Neural progenitor cell (in vitro differentiated cells): ENCODE results near the gene ZYX. TPM values are rescaled to one million over a fixed set of nuclear protein-coding genes. Genes with fewer than 3 reads are reported as not detected.

Experiments used
- DNase-seq: peaks from one replicate; pipeline ENCODE4 v3.0.0-alpha.2; 2016; ENCODE audit warnings: low spot score
- H2AFZ ChIP-seq: fragments of 200-600 bp; sonication (generic); replicated peaks from 2 replicates; pipeline ENCODE4 v1.6.1; 2016; ENCODE audit warnings: antibody characterized with exemption
- H3F3A ChIP-seq: fragments of 200-600 bp; sonication (generic); 2 replicates; pipeline ENCODE4 v1.6.1; 2016; ENCODE audit warnings: antibody characterized with exemption, low read depth
- H3K27ac ChIP-seq: fragments of 200-600 bp; sonication (generic); 2 replicates; pipeline ENCODE4 v1.5.1; 2016; ENCODE audit warnings: mild to moderate bottlenecking
- H3K27me3 ChIP-seq: fragments of 200-600 bp; sonication (generic); 2 replicates; pipeline ENCODE4 v1.6.1; 2016; ENCODE audit warnings: mild to moderate bottlenecking, moderate library complexity
- H3K36me3 ChIP-seq: fragments of 200-600 bp; sonication (generic); 2 replicates; pipeline ENCODE4 v1.5.1; 2016
- H3K4me1 ChIP-seq: fragments of 200-600 bp; sonication (generic); 2 replicates; pipeline ENCODE4 v1.6.1; 2016; ENCODE audit warnings: mixed run types
- H3K4me2 ChIP-seq: fragments of 200-600 bp; sonication (generic); 2 replicates; pipeline ENCODE4 v1.6.1; 2016
- H3K4me3 ChIP-seq: fragments of 200-600 bp; sonication (generic); 2 replicates; pipeline ENCODE4 v1.5.1; 2016
- H3K79me2 ChIP-seq: fragments of 200-600 bp; sonication (generic); 2 replicates; pipeline ENCODE4 v1.6.1; 2016; ENCODE audit warnings: low read depth
- H3K9ac ChIP-seq: fragments of 200-600 bp; sonication (generic); 2 replicates; pipeline ENCODE4 v1.6.1; 2016
- H3K9me3 ChIP-seq: fragments of 200-600 bp; sonication (generic); 2 replicates; pipeline ENCODE4 v1.5.1; 2016; ENCODE audit warnings: low read depth
- H4K20me1 ChIP-seq: fragments of 200-600 bp; sonication (generic); 2 replicates; pipeline ENCODE4 v1.6.1; 2016; ENCODE audit warnings: low read depth
- H3K27ac Mint-ChIP-seq: 3 replicates; pipeline ENCODE4 v1.8.0; 2021; ENCODE audit warnings: mixed read lengths
- H3K27me3 Mint-ChIP-seq: 2 replicates; pipeline ENCODE4 v1.8.0; 2022; ENCODE audit warnings: low read depth, mild to moderate bottlenecking, inconsistent platforms, moderate library complexity, mixed read lengths; ENCODE audit not compliant: insufficient read depth
- H3K36me3 Mint-ChIP-seq: 3 replicates; pipeline ENCODE4 v1.8.0; 2021; ENCODE audit warnings: mixed read lengths
- H3K4me1 Mint-ChIP-seq: 3 replicates; pipeline ENCODE4 v1.8.0; 2021; ENCODE audit warnings: mixed read lengths
- H3K4me3 Mint-ChIP-seq: 3 replicates; pipeline ENCODE4 v1.8.0; 2021; ENCODE audit warnings: mild to moderate bottlenecking, moderate library complexity, mixed read lengths
- H3K9me3 Mint-ChIP-seq: 3 replicates; pipeline ENCODE4 v1.8.0; 2020; ENCODE audit warnings: mixed read lengths
- CTCF ChIP-seq: fragments of 200-600 bp; sonication (generic); IDR thresholded peaks from 2 replicates; pipeline ENCODE4 v1.5.1; 2017; ENCODE audit warnings: antibody characterized with exemption, mild to moderate bottlenecking
- EZH2 ChIP-seq: fragments of 200-600 bp; sonication (generic); IDR thresholded peaks from 2 replicates; pipeline ENCODE4 v1.6.1; 2017; ENCODE audit warnings: antibody characterized with exemption, mild to moderate bottlenecking, moderate library complexity
- EZH2phosphoT487 ChIP-seq: fragments of 200-600 bp; sonication (generic); IDR thresholded peaks from 2 replicates; pipeline ENCODE4 v1.6.1; 2017; ENCODE audit warnings: antibody characterized with exemption
- total RNA-seq: library from RNA; depleted of rRNA; stranded (reverse); fragments of >200 nt; gene quantifications from 2 replicates; pipeline ENCODE4 v1.2.3, GENCODE V29; 2015; ENCODE audit warnings: low replicate concordance

Gene ZYX
- total RNA-seq, 1 donor from 2014 or later, result 5.2 TPM

- no peak overlapping the region for H2AFZ ChIP-seq
- peaks cover 19% of the 10 kb centered on the region for H3K36me3 Mint-ChIP-seq
- H3F3A ChIP-seq, result no peaks in the 10 kb centered on the region
- H3K27ac Mint-ChIP-seq, result no peak overlapping the region
- no peaks in the 10 kb centered on the region for H3K27me3 Mint-ChIP-seq
- no peaks in the 10 kb centered on the region for H3K36me3 ChIP-seq
- no peak for DNase-seq
- no peak overlapping the region for H3K27ac ChIP-seq
- H3K4me3 ChIP-seq, result no peak overlapping the region
- no peak overlapping the region for H3K4me3 Mint-ChIP-seq
- peaks cover 1% of the 10 kb centered on the region for H3K4me1 Mint-ChIP-seq
- H3K9me3 ChIP-seq, result no peaks in the 10 kb centered on the region
- H3K79me2 ChIP-seq, result peaks cover 28% of the 10 kb centered on the region
- H3K4me1 ChIP-seq, result no peaks in the 10 kb centered on the region
- no peaks in the 10 kb centered on the region for H3K27me3 ChIP-seq
- TF ChIP-seq EZH2 (no peak), EZH2phosphoT487 (no peak), CTCF (no peak)
- no peak overlapping the region for H3K4me2 ChIP-seq
- H3K9me3 Mint-ChIP-seq, result no peaks in the 10 kb centered on the region
- no peak overlapping the region for H3K9ac ChIP-seq
- H4K20me1 ChIP-seq, result peaks cover 52% of the 10 kb centered on the region
Observed at GRCh38 chr7:143388051-143388450, 6.9 kb downstream of the ZYX start.

GRCh38 chr7:143388491-143389101 is 7.5 kb downstream of the ZYX start:
- peaks cover 47% of the 10 kb centered on the region for H4K20me1 ChIP-seq
- H3K27ac Mint-ChIP-seq, result no peak overlapping the region

GRCh38 chr7:143389316-143390103 is 8.4 kb downstream of the ZYX start:
- Histone ChIP-seq H3K27me3 (no peaks in the 10 kb centered on the region), H3K4me1 (no peaks in the 10 kb centered on the region), H3F3A (no peaks in the 10 kb centered on the region), H3K36me3 (no peaks in the 10 kb centered on the region), H3K4me2 (no peak overlapping the region), H4K20me1 (peaks cover 39% of the 10 kb centered on the region), H3K9ac (no peak overlapping the region), H3K27ac (no peak overlapping the region), H3K4me3 (no peak overlapping the region), H3K9me3 (no peaks in the 10 kb centered on the region), H3K79me2 (peaks cover 13% of the 10 kb centered on the region), H2AFZ (no peak overlapping the region)
- H3K36me3 Mint-ChIP-seq, result peaks cover 25% of the 10 kb centered on the region
- no peak for TF ChIP-seq CTCF
- H3K9me3 Mint-ChIP-seq, result no peaks in the 10 kb centered on the region
- peaks cover 5% of the 10 kb centered on the region for H3K27me3 Mint-ChIP-seq
- no peak overlapping the region for H3K27ac Mint-ChIP-seq
- no peaks in the 10 kb centered on the region for H3K4me1 Mint-ChIP-seq
- DNase-seq, result no peak
- no peak overlapping the region for H3K4me3 Mint-ChIP-seq

More at GRCh38 chr7:143388491-143389101, 7.5 kb downstream of the ZYX start:
- Histone ChIP-seq H3K79me2 (peaks cover 22% of the 10 kb centered on the region), H3K4me3 (no peak overlapping the region), H3F3A (no peaks in the 10 kb centered on the region), H3K4me2 (no peak overlapping the region), H3K36me3 (no peaks in the 10 kb centered on the region), H3K4me1 (no peaks in the 10 kb centered on the region), H3K27ac (no peak overlapping the region), H3K9me3 (no peaks in the 10 kb centered on the region), H2AFZ (no peak overlapping the region), H3K9ac (no peak overlapping the region), H3K27me3 (no peaks in the 10 kb centered on the region)
- DNase-seq, result no peak
- Mint-ChIP-seq H3K9me3 (no peaks in the 10 kb centered on the region), H3K36me3 (peaks cover 21% of the 10 kb centered on the region), H3K4me1 (no peaks in the 10 kb centered on the region), H3K27me3 (peaks cover 2% of the 10 kb centered on the region), H3K4me3 (no peak overlapping the region)
- no peak for TF ChIP-seq EZH2
- TF ChIP-seq CTCF, result no peak
- TF ChIP-seq EZH2phosphoT487, result no peak
